HepG2 (cell line): Measurements from ENCODE around the gene MRM3. TPM values are rescaled to one million over a fixed set of nuclear protein-coding genes. Genes with fewer than 3 reads are reported as not detected.
A peak's percentile ranks its signal among the peaks of the same experiment; 100 is the strongest.

Experiments used
- ATAC-seq: fragments of 200-7000 bp; cut with Tn5 transposase; 3 replicates; pipeline ENCODE4 v1.9.1; 2020; ENCODE audit warnings: mild to moderate bottlenecking, moderate library complexity
- BruUV-seq: library from RNA; stranded (reverse); fragments of 400-500 nt; replicated peaks from 2 replicates; lab custom pipeline; 2021; lab: Mats Ljungman, UMichigan
- CTCF ChIA-PET: fragments of 300-600 bp; formaldehyde crosslinking; extraction: SDS; loops from one replicate; lab custom pipeline; 2021; ENCODE audit warnings: low total read pairs, inconsistent platforms, low intra/inter-chr PET ratio; lab: Yijun Ruan, JAX
- POLR2A ChIA-PET: fragments of 350-600 bp; sonication (Branson Sonifier 250); formaldehyde crosslinking; loops from one replicate; lab custom pipeline; 2020; ENCODE audit warnings: antibody characterized with exemption, inconsistent platforms; lab: Yijun Ruan, JAX
- DNase-seq: peaks from one replicate; pipeline ENCODE4 v3.0.0-alpha.2; 2015; ENCODE audit warnings: low spot score
- FAIRE-seq: peaks from 3 replicates; lab custom pipeline; 2011; peaks lifted over from hg19 to GRCh38; lab: Jason Lieb, UNC
- H2AFZ ChIP-seq: one replicate; pipeline ENCODE4 v1.6.1; 2011; ENCODE audit warnings: low read length, inconsistent platforms
- H3K27ac ChIP-seq: fragments of 300-600 bp; 3 replicates; pipeline ENCODE4 v1.8.0; 2011; ENCODE audit warnings: mixed run types, mild to moderate bottlenecking, mixed read lengths, low read length, inconsistent platforms; ENCODE audit not compliant: insufficient read depth; ENCODE audit errors: extremely low read length
- H3K27me3 ChIP-seq, 2 experiments: fragments of 200-600 bp in 1 of 2; 2 replicates in 1 of 2; 3 replicates in 1 of 2; pipeline versions ENCODE4 v1.6.0 to v1.8.0; 2011; ENCODE audit warnings: low read length in 2 of 2, mild to moderate bottlenecking in 2 of 2, moderate library complexity in 2 of 2, inconsistent platforms in 1 of 2; ENCODE audit not compliant: insufficient read depth in 2 of 2, control insufficient read depth in 1 of 2
- H3K36me3 ChIP-seq, 2 experiments: fragments of 200-600 bp in 1 of 2; replicated peaks in 1 of 2; 2 replicates in 1 of 2; 3 replicates in 1 of 2; pipeline versions ENCODE4 v1.5.1 to v1.8.0; 2011; ENCODE audit warnings: low read length in 2 of 2, inconsistent platforms in 1 of 2; ENCODE audit not compliant: insufficient read depth in 2 of 2, control insufficient read depth in 1 of 2
- H3K4me1 ChIP-seq: 2 replicates; pipeline ENCODE4 v1.5.1; 2012; ENCODE audit warnings: low read length, inconsistent platforms; ENCODE audit not compliant: insufficient read depth
- H3K4me2 ChIP-seq: 2 replicates; pipeline ENCODE4 v1.6.0; 2011; ENCODE audit warnings: low read depth, low read length, inconsistent platforms
- H3K4me3 ChIP-seq, 3 experiments: fragments of 200-600 bp in 1 of 3; sonication (generic), shearing (Covaris generic) in 1 of 3; replicated peaks in 1 of 3; 2 replicates each; pipeline ENCODE4 v1.5.1; 2011 to 2016; ENCODE audit warnings: low read length in 3 of 3, inconsistent platforms in 2 of 3, low read depth in 2 of 3, mild to moderate bottlenecking in 2 of 3, control low read depth in 1 of 3, mixed read lengths in 1 of 3; ENCODE audit not compliant: insufficient read depth in 1 of 3
- H3K79me2 ChIP-seq: one replicate; pipeline ENCODE4 v1.6.1; 2011; ENCODE audit warnings: low read length, inconsistent platforms; ENCODE audit not compliant: insufficient read depth
- H3K9ac ChIP-seq: 2 replicates; pipeline ENCODE4 v1.6.0; 2011; ENCODE audit warnings: mild to moderate bottlenecking, low read depth, low read length, inconsistent platforms; ENCODE audit not compliant: insufficient read depth
- H3K9me3 ChIP-seq: 2 replicates; pipeline ENCODE4 v1.5.1; 2012; ENCODE audit warnings: mild to moderate bottlenecking, low read length
- H4K20me1 ChIP-seq: 2 replicates; pipeline ENCODE4 v1.6.0; 2011; ENCODE audit warnings: inconsistent platforms, mild to moderate bottlenecking, low read length, moderate library complexity; ENCODE audit not compliant: insufficient read depth
- EEA1 ChIP-seq: sonication (generic); formaldehyde crosslinking; IDR thresholded peaks from 2 replicates; pipeline ENCODE4 v1.5.1; 2020; ENCODE audit warnings: mild to moderate bottlenecking, missing genetic modification reagents, borderline replicate concordance
- KAT7 ChIP-seq: IDR thresholded peaks from 2 replicates; pipeline ENCODE4 v1.6.1; 2018; ENCODE audit warnings: borderline replicate concordance, missing compliant biosample characterization
- POLR2G ChIP-seq: fragments of 200-400 bp; formaldehyde crosslinking; IDR thresholded peaks from 2 replicates; pipeline ENCODE4 v1.6.1; 2018; ENCODE audit warnings: mild to moderate bottlenecking, low read depth, low read length, moderate library complexity
- PPARG ChIP-seq: conservative IDR thresholded peaks from 2 replicates; pipeline ENCODE4 v1.6.1; 2016; ENCODE audit warnings: missing biosample characterization, missing genetic modification reagents
- ZFP37 ChIP-seq: sonication (generic); formaldehyde crosslinking; IDR thresholded peaks from 2 replicates; pipeline ENCODE4 v1.4.0; 2020; ENCODE audit warnings: missing genetic modification reagents, borderline replicate concordance
- ZNF276 ChIP-seq: sonication (generic); formaldehyde crosslinking; IDR thresholded peaks from 2 replicates; pipeline ENCODE4 v1.4.0; 2020; ENCODE audit warnings: mild to moderate bottlenecking, low read depth, missing genetic modification reagents
- WGBS: methylation state at CpG from one replicate; pipeline ENCODE4 v1.1.6; 2017; ENCODE audit warnings: low lambda C conversion rate; 5-methylcytosine and 5-hydroxymethylcytosine counted together
- in situ Hi-C: cut with HindIII; loops from 2 replicates; pipeline ENCODE4 v1.10.0; 2017; ENCODE audit warnings: low pct_unique_long_range_greater_than_20kb; ENCODE audit not compliant: extremely low pct_ligation_motif_present
- intact Hi-C: fragments of 100-400 bp; cut with micrococcal nuclease; formaldehyde crosslinking; loops from one replicate; pipeline ENCODE4 v1.10.0; 2022; ENCODE audit not compliant: unreplicated experiment
- polyA plus RNA-seq, 8 experiments: library from polyadenylated mRNA; depleted of rRNA in 3 of 8; stranded (reverse) in 7 of 8; unstranded in 1 of 8; fragments of >200 nt; fragmentation: Illumina TruSeq in 4 of 8; extraction: Trizol in 4 of 8; gene quantifications; 2 replicates each; pipeline versions ENCODE4 v1.2.1 to v1.2.3, GENCODE V29; 2011 to 2016; ENCODE audit warnings: low read depth in 4 of 8, missing spikeins in 1 of 8, mixed read lengths in 1 of 8; ENCODE audit not compliant: insufficient read depth in 1 of 8
- total RNA-seq, 5 experiments: library from RNA; depleted of rRNA; stranded (reverse); fragments of >200 nt; fragmentation: Illumina TruSeq; extraction: Trizol; gene quantifications; 2 replicates each; pipeline ENCODE4 v1.2.3, GENCODE V29; 2016; ENCODE audit warnings: low read depth in 1 of 5
- TF ChIP-seq, protein P1 (sequence below): sonication (generic); formaldehyde crosslinking; IDR thresholded peaks from 2 replicates; pipeline ENCODE4 v1.8.0; 2022; ENCODE audit warnings: missing genetic modification reagents, mild to moderate bottlenecking, inconsistent platforms, borderline replicate concordance

MRM3 gene
- total and polyA plus RNA-seq, 2 of the 13 experiments (the other 11 are each of a cell fraction or from before 2014, with no cell fraction given), result 12.3 to 25.5 TPM

DNA sequence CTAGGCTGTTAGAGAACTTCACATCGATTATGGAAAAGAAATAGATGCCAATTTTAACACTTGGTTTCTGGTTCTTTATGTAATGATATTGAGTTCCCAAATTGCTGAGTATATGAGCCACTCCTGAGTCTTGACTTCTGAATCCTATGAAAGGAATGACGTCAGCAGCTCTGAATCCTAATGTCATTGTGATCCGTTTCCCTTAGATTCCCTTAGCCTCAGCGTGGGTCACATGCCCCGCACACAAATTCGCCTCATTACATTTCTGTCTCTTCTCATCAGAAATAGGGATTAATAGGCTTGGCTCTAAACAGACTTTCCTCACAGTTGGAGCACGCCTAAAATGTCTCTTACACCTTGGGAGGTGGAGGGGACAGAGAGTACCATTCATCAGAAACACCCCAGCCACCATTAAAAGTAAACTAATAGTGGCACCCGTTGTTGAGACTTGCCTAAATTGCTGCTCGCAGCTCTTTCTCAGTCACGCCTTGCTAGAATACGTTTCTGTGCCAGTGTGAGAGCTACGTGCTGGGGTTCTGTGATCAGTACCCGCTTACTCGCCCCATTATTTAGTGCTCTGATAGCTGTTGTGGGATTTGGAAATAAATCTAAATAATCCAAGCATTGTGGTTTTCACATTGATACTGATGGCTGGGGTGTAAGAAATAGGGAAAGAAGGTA lies 7.1 kb downstream of the MRM3 start:
- no peak for ATAC-seq
- H3K27me3 ChIP-seq, result no peaks in the 10 kb centered on the region
- no peaks in the 10 kb centered on the region for H3K9me3 ChIP-seq
- H3K27ac ChIP-seq, result no peak overlapping the region
- H3K4me2 ChIP-seq, result no peak overlapping the region
- no peaks in the 10 kb centered on the region for H4K20me1 ChIP-seq
- intact Hi-C loops (no loop called here), in situ Hi-C loops (no loop called here)
- 0 out of 2 replicates have a peak, but pooled peaks have one; percentile 12 for TF ChIP-seq POLR2G
- no peak for TF ChIP-seq ZFP37 (CRISPR knock-in tag)
- no peak for TF ChIP-seq ZNF276 (CRISPR knock-in tag)
- TF ChIP-seq KAT7 (CRISPR knock-in tag), result no peak
- TF ChIP-seq PPARG (CRISPR knock-in tag), result no peak
- no peak for TF ChIP-seq EEA1
- TF ChIP-seq, protein P1, sequence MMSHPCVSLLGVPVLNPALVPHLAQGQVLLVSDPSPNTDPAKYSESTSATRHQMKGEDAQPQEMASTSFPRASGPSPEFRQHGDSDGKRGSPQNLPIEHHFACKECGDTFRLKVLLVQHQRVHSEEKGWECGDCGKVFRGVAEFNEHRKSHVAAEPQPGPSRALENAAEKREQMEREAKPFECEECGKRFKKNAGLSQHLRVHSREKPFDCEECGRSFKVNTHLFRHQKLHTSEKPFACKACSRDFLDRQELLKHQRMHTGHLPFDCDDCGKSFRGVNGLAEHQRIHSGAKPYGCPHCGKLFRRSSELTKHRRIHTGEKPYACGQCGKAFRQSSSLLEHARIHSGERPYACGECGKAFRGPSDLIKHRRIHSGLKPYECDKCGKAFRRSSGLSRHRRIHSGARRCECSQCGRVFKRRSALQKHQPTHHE (CRISPR knock-in tag), result no peak
- no peak for FAIRE-seq
- BruUV-seq, result no TSS peak
- no peak overlapping the region for H2AFZ ChIP-seq
- ChIA-PET POLR2A (no interaction called here), CTCF (no interaction called here)
- DNase-seq, result no peak
- 96% methylated on average over 14 of the region's 14 CpGs for WGBS
- peaks cover 7% of the 10 kb centered on the region for H3K79me2 ChIP-seq
- H3K36me3 ChIP-seq, result peaks cover 19 to 53% of the 10 kb centered on the region in 2 experiments; a peak in 4 of 5 replicates
- peaks cover 6% of the 10 kb centered on the region for H3K4me1 ChIP-seq
- H3K9ac ChIP-seq, result no peak overlapping the region
- H3K4me3 ChIP-seq, result no peak overlapping the region
